GM12875 (cell line): ENCODE results near the gene EFL1.

Source experiments
- H3K4me3 ChIP-seq: one replicate; pipeline ENCODE4 v1.5.1; 2011; ENCODE audit warnings: low read depth, low read length, control low read depth
- CTCF ChIP-seq: IDR thresholded peaks from 2 replicates; pipeline ENCODE4 v1.5.1; 2011; ENCODE audit warnings: low read depth, mild to moderate bottlenecking, control low read depth, inconsistent platforms, low read length, moderate library complexity, borderline replicate concordance; ENCODE audit not compliant: insufficient read depth

Gene EFL1

DNA sequence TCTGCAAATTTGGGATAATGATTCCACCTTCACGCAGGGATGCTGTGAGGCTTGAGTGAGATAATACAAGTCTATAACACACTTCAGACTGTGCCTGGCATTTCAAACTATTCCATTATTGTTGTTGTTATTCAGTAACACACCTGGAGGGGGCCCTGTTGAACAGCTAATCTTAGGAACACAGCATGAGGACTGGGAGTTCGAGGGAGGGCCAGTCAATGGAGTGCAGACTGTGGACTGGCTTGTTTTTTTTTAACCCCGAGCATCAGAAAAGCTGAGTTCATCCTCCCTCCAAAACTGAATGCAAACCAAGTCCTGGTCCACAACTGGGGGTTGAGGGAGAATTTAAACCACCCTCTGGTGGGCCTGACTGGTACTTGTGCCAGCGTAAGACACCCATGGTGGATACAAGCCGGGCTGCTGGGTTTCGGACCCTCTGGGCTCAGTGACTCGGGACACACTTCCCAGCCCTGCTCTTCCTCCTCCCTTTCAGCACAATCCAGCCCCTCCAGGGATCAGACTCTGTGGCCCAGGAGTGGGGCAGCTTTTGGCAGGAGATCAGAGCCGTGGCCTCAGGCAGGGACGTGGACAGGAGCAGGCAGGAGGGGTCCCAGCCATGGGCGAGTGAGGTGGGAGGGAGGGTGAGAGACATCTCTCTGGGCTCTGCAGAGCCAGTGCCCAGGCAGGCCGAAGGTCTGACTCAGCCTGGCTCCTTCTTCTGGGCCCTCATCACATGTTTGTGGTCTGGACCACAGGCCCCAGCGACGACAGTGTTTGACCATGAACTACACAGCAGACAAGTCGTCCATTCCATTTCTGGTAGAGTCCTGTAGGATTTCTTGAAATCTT, 180.4 kb downstream of the EFL1 start:
- TF ChIP-seq CTCF = no peak
- no peak overlapping the region for H3K4me3 ChIP-seq

DNA sequence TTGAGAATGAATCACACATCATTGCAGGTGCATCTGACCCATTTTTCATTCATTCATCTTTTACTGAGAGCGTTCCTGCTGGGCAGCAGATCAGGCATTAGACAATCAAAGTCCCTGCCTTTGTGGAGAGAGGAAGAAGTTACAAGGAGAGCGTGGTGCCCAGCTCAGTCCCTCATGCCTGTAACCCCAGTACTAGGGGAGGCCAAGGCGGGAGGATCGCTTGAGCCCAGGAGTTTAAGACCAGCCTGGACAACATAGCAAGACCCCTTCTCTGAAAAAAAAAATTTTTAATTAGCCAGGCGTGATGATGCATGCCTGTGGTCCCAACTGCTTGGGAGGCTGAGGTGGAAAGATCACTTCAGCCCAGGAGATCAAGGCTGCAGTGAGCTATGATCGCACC, 181.8 kb downstream of the EFL1 start:
- H3K4me3 ChIP-seq = no peak overlapping the region
- no peak for TF ChIP-seq CTCF
